ENCODE measurements around the gene EDN1. TPM values are rescaled to one million over a fixed set of nuclear protein-coding genes. Genes with fewer than 3 reads are reported as not detected.

The EDN1 gene
- polyA plus RNA-seq, 1 donor (not counting 4 experiments of a cell fraction or from before 2014, with no cell fraction given) = 17.2 TPM

- DNase-seq (ENCODE audit: low read depth, low spot score) (no peak), FAIRE-seq (no peak)
- Histone ChIP-seq H3K79me2 (ENCODE audit: control insufficient read depth, insufficient read depth, low read length) (no peaks in the 10 kb centered on the region), H3K36me3 (ENCODE audit: control insufficient read depth in 2 of 2, extremely low read depth in 1 of 2, insufficient read depth in 2 of 2, low read length in 2 of 2) (no peaks in the 10 kb centered on the region), H3K9ac (ENCODE audit: control insufficient read depth, extremely low read depth, insufficient read depth, low read length) (no peak overlapping the region), H3K9me3 (ENCODE audit: control insufficient read depth, low read depth, low read length) (no peaks in the 10 kb centered on the region), H3K9me1 (ENCODE audit: control insufficient read depth, extremely low read depth, insufficient read depth, low read length) (no peaks in the 10 kb centered on the region), H2AFZ (ENCODE audit: control insufficient read depth, low read length) (peak overlapping the region; percentile 53), H3K27me3 (ENCODE audit: control insufficient read depth, extremely low read depth, insufficient read depth, low read length) (no peaks in the 10 kb centered on the region), H4K20me1 (ENCODE audit: control insufficient read depth, extremely low read depth, insufficient read depth, low read length) (no peaks in the 10 kb centered on the region), H3K4me1 (ENCODE audit: control insufficient read depth, extremely low read depth, insufficient read depth, low read length) (peaks cover 19% of the 10 kb centered on the region), H3K27ac (ENCODE audit: control insufficient read depth, insufficient read depth, low read length) (no peak overlapping the region), H3K4me3 (ENCODE audit: control insufficient read depth in 2 of 3, extremely low read depth in 1 of 3, insufficient read depth in 2 of 3, low read depth in 1 of 3, low read length in 3 of 3) (no peak overlapping the region), H3K4me2 (ENCODE audit: control insufficient read depth, extremely low read depth, insufficient read depth, low read depth, low read length) (no peak overlapping the region)
- dilution Hi-C loops (cut with MboI; ENCODE audit: extremely low pct_ligation_motif_present, low sequenced_read_pairs) = no loop called here
- TF ChIP-seq EZH2 (IDR thresholded peaks at IDR 0.05; ENCODE audit: low read length) (no peak), CTCF (optimal IDR thresholded peaks at IDR 0.05 in 1 of 3, IDR thresholded peaks at IDR 0.05 in 1 of 3, conservative IDR thresholded peaks at IDR 0.05 in 1 of 3; ENCODE audit: extremely low read depth in 1 of 3, insufficient read depth in 2 of 3, low read length in 3 of 3) (no peak)
Observed at GRCh38 chr6:12249541-12250382, 40.4 kb upstream of the EDN1 start.

GRCh38 chr6:12250383-12250770, 39.8 kb upstream of the EDN1 start:
- Histone ChIP-seq H3K27me3 (ENCODE audit: control insufficient read depth, extremely low read depth, insufficient read depth, low read length) (no peaks in the 10 kb centered on the region), H3K36me3 (ENCODE audit: control insufficient read depth in 2 of 2, extremely low read depth in 1 of 2, insufficient read depth in 2 of 2, low read length in 2 of 2) (no peaks in the 10 kb centered on the region), H3K27ac (ENCODE audit: control insufficient read depth, insufficient read depth, low read length) (no peak overlapping the region), H3K79me2 (ENCODE audit: control insufficient read depth, insufficient read depth, low read length) (no peaks in the 10 kb centered on the region), H3K9me3 (ENCODE audit: control insufficient read depth, low read depth, low read length) (no peaks in the 10 kb centered on the region), H4K20me1 (ENCODE audit: control insufficient read depth, extremely low read depth, insufficient read depth, low read length) (no peaks in the 10 kb centered on the region), H3K4me2 (ENCODE audit: control insufficient read depth, extremely low read depth, insufficient read depth, low read depth, low read length) (no peak overlapping the region), H3K9me1 (ENCODE audit: control insufficient read depth, extremely low read depth, insufficient read depth, low read length) (no peaks in the 10 kb centered on the region), H3K4me3 (ENCODE audit: control insufficient read depth in 2 of 3, extremely low read depth in 1 of 3, insufficient read depth in 2 of 3, low read depth in 1 of 3, low read length in 3 of 3) (no peak overlapping the region), H3K4me1 (ENCODE audit: control insufficient read depth, extremely low read depth, insufficient read depth, low read length) (peaks cover 19% of the 10 kb centered on the region), H2AFZ (ENCODE audit: control insufficient read depth, low read length) (no peak overlapping the region), H3K9ac (ENCODE audit: control insufficient read depth, extremely low read depth, insufficient read depth, low read length) (no peak overlapping the region)
- dilution Hi-C loops (cut with MboI; ENCODE audit: extremely low pct_ligation_motif_present, low sequenced_read_pairs) = no loop called here
- no peak for DNase-seq (ENCODE audit: low read depth, low spot score)
- TF ChIP-seq CTCF (optimal IDR thresholded peaks at IDR 0.05 in 1 of 3, IDR thresholded peaks at IDR 0.05 in 1 of 3, conservative IDR thresholded peaks at IDR 0.05 in 1 of 3; ENCODE audit: extremely low read depth in 1 of 3, insufficient read depth in 2 of 3, low read length in 3 of 3) = no peak
- TF ChIP-seq EZH2 (IDR thresholded peaks at IDR 0.05; ENCODE audit: low read length) = no peak
- FAIRE-seq = no peak
